GM19099 (cell line): ENCODE results near the gene SCAANT1.
A peak's percentile ranks its signal among the peaks of the same experiment; 100 is the strongest.

ENCODE experiments used
- POLR2A ChIP-seq: IDR thresholded peaks from 3 replicates; pipeline ENCODE4 v1.6.1; 2011; ENCODE audit warnings: low read depth; ENCODE audit not compliant: insufficient read length; ENCODE audit errors: extremely low read depth

The SCAANT1 gene

GRCh38 chr3:63863150-63864007 lies 48.8 kb downstream of the SCAANT1 start, which contains the start of the genes ATXN7 and THOC7:
TSS of gene ATXN7 (plus strand) at chr3:63863867. CDS start at chr3:63912599, 48,732 bp downstream.
TSS of gene THOC7 (minus strand) at chr3:63863805. CDS start at chr3:63863790, 15 bp downstream.
- peak; percentile 75 for TF ChIP-seq POLR2A

- no peak for TF ChIP-seq POLR2A
These were observed 49.4 kb downstream of the SCAANT1 start for GRCh38 chr3:63862804-63863149.
